Stomach (tissue), 4 donors: ENCODE measurements around the gene DGCR2.

ENCODE experiments used
- POLR2A ChIP-seq, 4 donors: fragments of 450-650 bp; IDR thresholded peaks; one replicate each; pipeline ENCODE4 v1.6.1; 2016; ENCODE audit warnings: antibody characterized with exemption in 4 of 4, control low read depth in 2 of 4, mild to moderate bottlenecking in 1 of 4, moderate library complexity in 1 of 4
- TF ChIP-seq, protein P1 (sequence below), 7 experiments: fragments of 450-650 bp in 4 of 7; fragments of 200-600 bp in 3 of 7; sonication (generic) in 3 of 7; IDR thresholded peaks; one replicate each; pipeline ENCODE4 v1.5.1; 2016 to 2019; ENCODE audit warnings: antibody characterized with exemption in 7 of 7, control low read depth in 2 of 7, mild to moderate bottlenecking in 1 of 7

DNA sequence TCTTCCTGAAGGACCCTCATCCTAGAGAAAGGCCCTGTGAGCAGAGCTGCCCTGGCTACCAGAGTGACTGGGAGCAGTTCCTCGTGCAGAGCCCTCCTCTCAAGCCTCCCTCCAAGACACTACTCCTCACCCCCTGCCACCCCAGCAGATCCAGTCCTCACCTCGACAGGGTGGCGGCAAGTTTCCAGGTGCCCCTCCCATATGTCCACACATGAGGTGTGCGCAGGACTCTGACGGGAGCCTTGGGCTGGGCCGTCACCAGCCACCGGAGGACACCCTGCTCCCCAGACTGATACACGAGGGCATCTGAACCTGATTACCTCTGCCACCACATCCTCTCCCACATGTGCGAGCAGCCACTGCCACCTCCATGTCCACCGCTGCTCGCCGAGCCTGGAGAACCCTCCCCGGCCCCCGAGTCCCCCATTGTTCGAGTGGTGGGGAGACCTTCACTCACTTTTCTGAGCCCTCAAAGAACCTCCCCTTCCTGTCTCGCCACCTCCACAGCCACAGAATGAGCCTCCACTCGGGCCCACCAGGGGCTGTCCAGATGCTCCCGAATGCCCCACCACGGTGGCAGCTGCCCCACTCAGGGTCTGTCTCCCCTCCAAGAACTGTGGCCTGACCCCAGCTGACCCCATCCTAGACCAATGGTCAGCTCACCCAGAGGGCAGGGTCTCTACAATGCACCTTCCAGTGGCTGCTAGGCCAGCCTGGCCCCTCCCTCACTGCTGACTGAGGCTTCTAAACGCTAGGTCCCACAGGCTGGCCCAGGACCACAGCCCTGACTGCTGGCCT is 62.5 kb downstream of the DGCR2 start:
- no peak for TF ChIP-seq POLR2A (IDR thresholded peaks at IDR 0.05)
- TF ChIP-seq, protein P1, sequence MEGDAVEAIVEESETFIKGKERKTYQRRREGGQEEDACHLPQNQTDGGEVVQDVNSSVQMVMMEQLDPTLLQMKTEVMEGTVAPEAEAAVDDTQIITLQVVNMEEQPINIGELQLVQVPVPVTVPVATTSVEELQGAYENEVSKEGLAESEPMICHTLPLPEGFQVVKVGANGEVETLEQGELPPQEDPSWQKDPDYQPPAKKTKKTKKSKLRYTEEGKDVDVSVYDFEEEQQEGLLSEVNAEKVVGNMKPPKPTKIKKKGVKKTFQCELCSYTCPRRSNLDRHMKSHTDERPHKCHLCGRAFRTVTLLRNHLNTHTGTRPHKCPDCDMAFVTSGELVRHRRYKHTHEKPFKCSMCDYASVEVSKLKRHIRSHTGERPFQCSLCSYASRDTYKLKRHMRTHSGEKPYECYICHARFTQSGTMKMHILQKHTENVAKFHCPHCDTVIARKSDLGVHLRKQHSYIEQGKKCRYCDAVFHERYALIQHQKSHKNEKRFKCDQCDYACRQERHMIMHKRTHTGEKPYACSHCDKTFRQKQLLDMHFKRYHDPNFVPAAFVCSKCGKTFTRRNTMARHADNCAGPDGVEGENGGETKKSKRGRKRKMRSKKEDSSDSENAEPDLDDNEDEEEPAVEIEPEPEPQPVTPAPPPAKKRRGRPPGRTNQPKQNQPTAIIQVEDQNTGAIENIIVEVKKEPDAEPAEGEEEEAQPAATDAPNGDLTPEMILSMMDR (IDR thresholded peaks at IDR 0.05), result no peak
